HepG2 (cell line): ENCODE results near the gene CAMK2A. TPM values are rescaled to one million over a fixed set of nuclear protein-coding genes. Genes with fewer than 3 reads are reported as not detected.

Experiments
- CEBPG ChIP-seq: IDR thresholded peaks from 2 replicates; pipeline ENCODE4 v1.6.1; 2016
- EP300 ChIP-seq, 3 experiments: sonication (generic) in 1 of 3; formaldehyde crosslinking in 1 of 3; IDR thresholded peaks; 2 replicates each; pipeline versions ENCODE4 v1.5.1 to v1.6.1; 2011 to 2020; ENCODE audit warnings: low read depth in 2 of 3, low read length in 2 of 3, borderline replicate concordance in 1 of 3, improper control_type of control experiment in 1 of 3, mild to moderate bottlenecking in 1 of 3, missing genetic modification reagents in 1 of 3, moderate library complexity in 1 of 3
- GATAD2A ChIP-seq: IDR thresholded peaks from 2 replicates; pipeline ENCODE4 v1.6.1; 2016
- KDM1A ChIP-seq: IDR thresholded peaks from 2 replicates; pipeline ENCODE4 v1.6.1; 2016; ENCODE audit warnings: missing compliant biosample characterization
- KMT2A ChIP-seq: sonication (generic); formaldehyde crosslinking; IDR thresholded peaks from 2 replicates; pipeline ENCODE4 v1.4.0; 2020; ENCODE audit warnings: missing genetic modification reagents
- POGZ ChIP-seq: sonication (generic); formaldehyde crosslinking; IDR thresholded peaks from 2 replicates; pipeline ENCODE4 v1.4.0; 2020; ENCODE audit warnings: mild to moderate bottlenecking, missing genetic modification reagents
- POLR2AphosphoS2 ChIP-seq: IDR thresholded peaks from 2 replicates; pipeline ENCODE4 v1.6.1; 2011; ENCODE audit warnings: low read depth, low read length, improper control_type of control experiment
- REPIN1 ChIP-seq: sonication (generic); formaldehyde crosslinking; IDR thresholded peaks from 2 replicates; pipeline ENCODE4 v1.8.0; 2022; ENCODE audit warnings: missing genetic modification reagents, low read depth, mild to moderate bottlenecking, borderline replicate concordance
- SAFB2 ChIP-seq: sonication (generic); formaldehyde crosslinking; IDR thresholded peaks from 2 replicates; pipeline ENCODE4 v1.5.1; 2020; ENCODE audit warnings: missing genetic modification reagents, low read depth, mild to moderate bottlenecking, borderline replicate concordance
- SALL1 ChIP-seq: sonication (generic); formaldehyde crosslinking; IDR thresholded peaks from 2 replicates; pipeline ENCODE4 v1.8.0; 2022; ENCODE audit warnings: mild to moderate bottlenecking, missing genetic modification reagents
- TBX2 ChIP-seq: sonication (generic); formaldehyde crosslinking; IDR thresholded peaks from 2 replicates; pipeline ENCODE4 v1.5.0; 2020; ENCODE audit warnings: missing genetic modification reagents, mild to moderate bottlenecking, borderline replicate concordance
- XRCC5 ChIP-seq: fragments of 200-400 bp; formaldehyde crosslinking; optimal IDR thresholded peaks from 2 replicates; pipeline ENCODE3; 2017; ENCODE audit warnings: mild to moderate bottlenecking, low read length
- ZBTB7A ChIP-seq: sonication (generic); formaldehyde crosslinking; IDR thresholded peaks from 2 replicates; pipeline ENCODE4 v1.8.0; 2022; ENCODE audit warnings: mild to moderate bottlenecking, missing genetic modification reagents
- ZFP91 ChIP-seq: sonication (generic); formaldehyde crosslinking; IDR thresholded peaks from 2 replicates; pipeline ENCODE4 v1.9.0; 2022; ENCODE audit warnings: missing genetic modification reagents, mild to moderate bottlenecking, borderline replicate concordance
- ZFX ChIP-seq: sonication (generic); formaldehyde crosslinking; IDR thresholded peaks from 2 replicates; pipeline ENCODE4 v1.4.0; 2020; ENCODE audit warnings: mild to moderate bottlenecking, low read depth, missing genetic modification reagents, moderate library complexity
- ZNF281 ChIP-seq: sonication (generic); formaldehyde crosslinking; IDR thresholded peaks from 2 replicates; pipeline ENCODE4 v1.4.0; 2020; ENCODE audit warnings: missing genetic modification reagents, borderline replicate concordance
- ZNF326 ChIP-seq: sonication (generic); formaldehyde crosslinking; IDR thresholded peaks from 2 replicates; pipeline ENCODE4 v1.4.0; 2020; ENCODE audit warnings: missing genetic modification reagents, borderline replicate concordance
- ZNF501 ChIP-seq: sonication (generic); formaldehyde crosslinking; IDR thresholded peaks from 2 replicates; pipeline ENCODE4 v1.5.1; 2020; ENCODE audit warnings: mild to moderate bottlenecking, moderate library complexity, missing genetic modification reagents
- polyA plus RNA-seq, 8 experiments: library from polyadenylated mRNA; depleted of rRNA in 3 of 8; stranded (reverse) in 7 of 8; unstranded in 1 of 8; fragments of >200 nt; fragmentation: Illumina TruSeq in 4 of 8; extraction: Trizol in 4 of 8; gene quantifications; 2 replicates each; pipeline versions ENCODE4 v1.2.1 to v1.2.3, GENCODE V29; 2011 to 2016; ENCODE audit warnings: low read depth in 4 of 8, missing spikeins in 1 of 8, mixed read lengths in 1 of 8; ENCODE audit not compliant: insufficient read depth in 1 of 8
- total RNA-seq, 5 experiments: library from RNA; depleted of rRNA; stranded (reverse); fragments of >200 nt; fragmentation: Illumina TruSeq; extraction: Trizol; gene quantifications; 2 replicates each; pipeline ENCODE4 v1.2.3, GENCODE V29; 2016; ENCODE audit warnings: low read depth in 1 of 5
- TF ChIP-seq, protein P1 (sequence below): sonication (generic); formaldehyde crosslinking; IDR thresholded peaks from 2 replicates; pipeline ENCODE4 v1.8.0; 2022; ENCODE audit warnings: missing genetic modification reagents, mild to moderate bottlenecking, borderline replicate concordance
- TF ChIP-seq, protein P2 (sequence below): sonication (generic); formaldehyde crosslinking; IDR thresholded peaks from 2 replicates; pipeline ENCODE4 v1.4.0; 2020; ENCODE audit warnings: missing genetic modification reagents
- TF ChIP-seq, protein P3 (sequence below): sonication (generic); formaldehyde crosslinking; IDR thresholded peaks from 2 replicates; pipeline ENCODE4 v1.5.0; 2020; ENCODE audit warnings: mild to moderate bottlenecking, low read depth, missing genetic modification reagents, borderline replicate concordance

The CAMK2A gene
- total and polyA plus RNA-seq, 2 of the 13 experiments (the other 11 are each of a cell fraction or from before 2014, with no cell fraction given), result 0.11 TPM; not detected in 1

GRCh38 chr5:150317048-150318003, 27.8 kb upstream of the CAMK2A start (continued):
- TF ChIP-seq SAFB2 (no peak), REPIN1 (CRISPR knock-in tag) (0 out of 2 replicates have a peak, but pooled peaks have one; percentile 55), POLR2AphosphoS2 (no peak), XRCC5 (peak; percentile 58), CEBPG (CRISPR knock-in tag) (0 out of 2 replicates have a peak, but pooled peaks have one; percentile 4), ZFX (CRISPR knock-in tag) (peak; percentile 39; the same call in 1 of the 2 replicates), ZFP91 (no peak), GATAD2A (CRISPR knock-in tag) (peak; percentile 57; the same call in 1 of the 2 replicates), ZNF326 (CRISPR knock-in tag) (no peak), SALL1 (CRISPR knock-in tag) (peak; percentile 64; the same call in 1 of the 2 replicates), ZNF281 (CRISPR knock-in tag) (0 out of 2 replicates have a peak, but pooled peaks have one; percentile 25), ZBTB7A (peak; percentile 85; the same call in 1 of the 2 replicates), KMT2A (CRISPR knock-in tag) (no peak), TBX2 (CRISPR knock-in tag) (peak; percentile 39; the same call in 1 of the 2 replicates), POGZ (CRISPR knock-in tag) (peak; percentile 63), EP300 (IDR thresholded peaks at IDR 0.05; ENCODE audit: low read depth in 2 of 2, low read length in 2 of 2) (peak in 1 of 2 experiments; percentile 56; a peak in 2 of 4 replicates), EP300 (CRISPR knock-in tag; IDR thresholded peaks at IDR 0.05; ENCODE audit: borderline replicate concordance) (0 out of 2 replicates have a peak, but pooled peaks have one; percentile 69), KDM1A (CRISPR knock-in tag) (peak; percentile 25; the same call in 1 of the 2 replicates), ZNF501 (CRISPR knock-in tag) (0 out of 2 replicates have a peak, but pooled peaks have one; percentile 42)
- TF ChIP-seq, protein P1, sequence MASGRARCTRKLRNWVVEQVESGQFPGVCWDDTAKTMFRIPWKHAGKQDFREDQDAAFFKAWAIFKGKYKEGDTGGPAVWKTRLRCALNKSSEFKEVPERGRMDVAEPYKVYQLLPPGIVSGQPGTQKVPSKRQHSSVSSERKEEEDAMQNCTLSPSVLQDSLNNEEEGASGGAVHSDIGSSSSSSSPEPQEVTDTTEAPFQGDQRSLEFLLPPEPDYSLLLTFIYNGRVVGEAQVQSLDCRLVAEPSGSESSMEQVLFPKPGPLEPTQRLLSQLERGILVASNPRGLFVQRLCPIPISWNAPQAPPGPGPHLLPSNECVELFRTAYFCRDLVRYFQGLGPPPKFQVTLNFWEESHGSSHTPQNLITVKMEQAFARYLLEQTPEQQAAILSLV, result 0 out of 2 replicates have a peak, but pooled peaks have one; percentile 61
- TF ChIP-seq, protein P2, sequence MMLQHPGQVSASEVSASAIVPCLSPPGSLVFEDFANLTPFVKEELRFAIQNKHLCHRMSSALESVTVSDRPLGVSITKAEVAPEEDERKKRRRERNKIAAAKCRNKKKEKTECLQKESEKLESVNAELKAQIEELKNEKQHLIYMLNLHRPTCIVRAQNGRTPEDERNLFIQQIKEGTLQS (CRISPR knock-in tag), result peak; percentile 94
- TF ChIP-seq, protein P3, sequence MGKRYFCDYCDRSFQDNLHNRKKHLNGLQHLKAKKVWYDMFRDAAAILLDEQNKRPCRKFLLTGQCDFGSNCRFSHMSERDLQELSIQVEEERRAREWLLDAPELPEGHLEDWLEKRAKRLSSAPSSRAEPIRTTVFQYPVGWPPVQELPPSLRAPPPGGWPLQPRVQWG (CRISPR knock-in tag), result no peak
